Heart left ventricle (tissue), 13 donors: ENCODE results near the gene DGKA.
A peak's percentile ranks its signal among the peaks of the same experiment; 100 is the strongest.

Experiments
- CTCF ChIP-seq, 12 donors: fragments of 200-600 bp; sonication (generic) in 4 of 12; IDR thresholded peaks; one replicate each; pipeline versions ENCODE4 v1.5.0 to v1.8.0; 2018 to 2022; ENCODE audit warnings: antibody characterized with exemption in 12 of 12, mild to moderate bottlenecking in 5 of 12
- POLR2A ChIP-seq, 2 donors: fragments of 450-650 bp; IDR thresholded peaks; one replicate each; pipeline ENCODE4 v1.6.1; 2017; ENCODE audit warnings: antibody characterized with exemption in 2 of 2, mild to moderate bottlenecking in 2 of 2, moderate library complexity in 2 of 2
- donor health status: ischemic (EF 13 %, LVEDD 7.1; RV severe dilation, severe dysfunction).
- donor health status: DM: no; HTN: yes; CAD: no.
- donor health status: DM: no; HTN: no; CAD: no.
- donor health status: ischemic (EF 25% LVEDD 6.9; RV normal size, moderate dysfunction).
- donor health status: ischemic (EF 25% LVEDD 5.7; RV mildly dilated, moderate dysfunction).
- donor health status: ischemic (EF 35%, LVEDD 5.7; RV mildly dilated, moderate dysfunction).
- donor health status: nonischemic (EF 11% LVEDD 7.7; RV severe dilation, severe dysfunction).
- donor health status: DM: yes; HTN: yes; CAD: no.
- donor health status: PGD.
- donor health status: ischemic (EF 29% LVEDD 5.4; RV normal size, mild dysfunction).
- donor health status: nonischemic (EF 23%, LVEDD 6.1; RV moderate dilation, normal function).

- TF ChIP-seq CTCF (IDR thresholded peaks at IDR 0.05) (peak in 1 of 12 donors; percentile 7), POLR2A (IDR thresholded peaks at IDR 0.05) (peak in 1 of 2 donors; percentile 67)
Observed at GRCh38 chr12:55927588-55928502, 3.1 kb upstream of the DGKA start, which contains the start of gene PYM1.
